NCI-H2196 (cell line): ENCODE results near the gene ZFPM1.
"Not testable (repeated sequence)": the region's sequence is repeated elsewhere in the genome, so short reads cannot be mapped to it uniquely, and the experiment has no call there.

Experiments
- DNase-seq: peaks from one replicate; lab custom pipeline; 2025; ENCODE audit not compliant: unreplicated experiment; lab: John Stamatoyannopoulos, UW

The ZFPM1 gene

DNA sequence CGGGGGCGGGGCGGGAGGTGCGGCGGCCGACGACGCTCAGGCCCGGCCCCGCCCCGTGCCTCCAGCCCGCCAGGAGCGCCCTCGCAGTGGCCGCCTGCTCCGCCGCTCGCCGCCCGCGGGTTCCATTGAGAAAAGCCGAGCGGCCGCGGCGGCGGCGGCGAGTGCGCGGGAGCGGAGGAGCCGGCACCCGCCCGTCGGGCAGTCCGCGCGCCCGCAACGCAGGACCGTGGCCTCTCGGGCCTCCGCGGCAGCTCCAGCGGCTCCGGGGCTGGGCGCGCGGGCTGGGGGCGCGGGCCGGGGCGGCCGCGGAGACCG lies at the start of gene ZFPM1:
TSS of gene ZFPM1 (plus strand) at position 64 of the 315 bp plus-strand sequence. CDS start 359 bp downstream, outside the sequence.
- no peak for DNase-seq

DNA sequence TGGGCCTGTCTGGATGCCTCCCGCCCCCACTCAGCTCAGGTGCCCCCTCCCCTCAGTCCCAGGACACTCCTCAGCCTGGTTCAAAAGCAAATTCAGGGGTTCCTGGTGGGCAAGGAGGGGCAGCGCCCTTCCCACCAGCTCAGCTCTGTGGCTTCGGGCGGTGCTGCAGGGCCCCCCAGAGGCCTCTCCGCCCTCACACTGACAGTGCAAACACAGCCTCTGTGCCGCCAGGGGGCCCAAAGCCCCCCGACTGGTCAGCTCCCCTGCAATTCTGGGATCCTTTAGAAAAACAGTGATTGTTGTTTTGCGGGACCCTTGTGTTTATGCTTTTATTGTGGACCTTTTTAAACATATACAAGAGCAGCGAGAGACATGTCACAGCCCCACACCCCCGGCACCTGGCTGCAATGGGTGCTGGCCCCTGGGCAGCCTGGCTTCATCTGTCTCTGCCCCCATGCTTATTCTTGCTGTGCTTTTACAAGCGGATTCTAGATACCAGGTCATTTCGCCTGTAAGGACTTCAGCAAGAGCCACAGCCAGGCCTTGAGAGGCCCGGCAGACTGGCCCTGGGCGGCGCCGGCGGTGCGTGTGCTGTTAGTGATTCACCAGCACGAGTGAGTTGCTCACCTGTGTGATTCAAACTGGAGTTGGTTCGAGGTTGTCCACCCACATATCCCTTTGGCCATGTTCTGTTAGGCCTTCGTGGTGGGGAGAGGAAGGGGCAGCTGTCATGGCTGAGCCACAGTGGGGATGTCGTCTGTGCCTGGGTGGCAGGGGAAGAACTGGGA lies 49.1 kb upstream of the ZFPM1 start:
- DNase-seq, result no peak

DNA sequence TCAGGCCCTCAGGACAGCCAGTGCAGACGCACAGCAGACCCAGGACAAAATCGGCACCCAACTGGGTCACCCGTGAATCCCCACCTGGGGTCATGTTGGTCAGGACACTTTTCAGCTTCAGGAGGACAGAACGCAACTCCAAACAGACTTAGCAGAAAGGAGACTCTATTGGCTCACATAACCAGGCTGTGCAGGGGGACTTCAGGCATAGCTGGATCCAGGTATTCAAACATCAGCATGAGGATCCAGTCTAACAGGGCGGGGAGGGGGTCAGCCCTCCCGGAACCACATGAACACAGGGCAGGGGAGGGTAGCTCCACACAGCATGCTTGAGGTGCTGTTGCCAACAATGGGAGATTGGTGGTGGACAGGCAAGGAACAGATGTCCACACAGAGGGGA lies 48.3 kb upstream of the ZFPM1 start:
- DNase-seq, result no peak

DNA sequence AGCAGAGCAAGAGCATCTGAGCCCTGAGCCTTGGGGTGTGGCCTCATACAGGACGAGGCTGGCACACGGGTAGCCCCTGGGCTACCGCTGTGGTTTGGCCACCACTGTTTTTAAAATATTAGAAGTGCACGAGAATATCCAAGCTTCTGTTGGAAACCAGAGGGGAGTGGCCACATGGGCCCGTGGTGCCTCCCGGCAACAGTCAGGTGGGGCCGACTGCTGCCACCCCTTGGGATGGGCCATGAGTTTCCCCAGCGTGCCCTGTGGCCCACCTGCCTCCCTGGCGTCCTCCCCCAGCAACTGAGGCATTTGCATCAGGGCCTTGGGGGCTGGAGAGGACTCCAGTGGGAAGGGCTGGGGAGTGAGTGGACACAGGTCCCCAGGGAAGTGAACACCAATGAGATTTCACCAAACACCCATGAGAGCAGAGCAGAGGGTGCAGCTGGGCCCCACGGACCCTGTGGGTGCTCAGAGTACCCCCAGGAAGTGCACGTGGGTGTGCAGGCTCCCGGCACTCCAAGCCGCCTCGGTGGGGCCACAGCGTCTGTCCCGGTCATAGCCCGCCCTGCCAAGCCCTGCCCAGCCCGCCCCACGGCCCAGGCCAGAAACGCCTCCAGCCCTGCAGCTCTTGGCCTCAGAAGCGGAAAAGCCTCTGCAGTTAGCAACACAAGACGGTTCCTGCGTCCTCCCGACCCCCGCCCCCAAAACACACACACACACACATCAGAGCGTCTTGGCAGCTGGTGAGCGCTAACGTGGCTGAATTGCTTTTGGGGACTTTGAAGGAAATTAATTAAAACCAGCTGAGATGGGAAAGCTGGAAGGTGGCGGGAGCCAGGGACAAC lies 47.6 kb upstream of the ZFPM1 start:
- DNase-seq, result no peak

DNA sequence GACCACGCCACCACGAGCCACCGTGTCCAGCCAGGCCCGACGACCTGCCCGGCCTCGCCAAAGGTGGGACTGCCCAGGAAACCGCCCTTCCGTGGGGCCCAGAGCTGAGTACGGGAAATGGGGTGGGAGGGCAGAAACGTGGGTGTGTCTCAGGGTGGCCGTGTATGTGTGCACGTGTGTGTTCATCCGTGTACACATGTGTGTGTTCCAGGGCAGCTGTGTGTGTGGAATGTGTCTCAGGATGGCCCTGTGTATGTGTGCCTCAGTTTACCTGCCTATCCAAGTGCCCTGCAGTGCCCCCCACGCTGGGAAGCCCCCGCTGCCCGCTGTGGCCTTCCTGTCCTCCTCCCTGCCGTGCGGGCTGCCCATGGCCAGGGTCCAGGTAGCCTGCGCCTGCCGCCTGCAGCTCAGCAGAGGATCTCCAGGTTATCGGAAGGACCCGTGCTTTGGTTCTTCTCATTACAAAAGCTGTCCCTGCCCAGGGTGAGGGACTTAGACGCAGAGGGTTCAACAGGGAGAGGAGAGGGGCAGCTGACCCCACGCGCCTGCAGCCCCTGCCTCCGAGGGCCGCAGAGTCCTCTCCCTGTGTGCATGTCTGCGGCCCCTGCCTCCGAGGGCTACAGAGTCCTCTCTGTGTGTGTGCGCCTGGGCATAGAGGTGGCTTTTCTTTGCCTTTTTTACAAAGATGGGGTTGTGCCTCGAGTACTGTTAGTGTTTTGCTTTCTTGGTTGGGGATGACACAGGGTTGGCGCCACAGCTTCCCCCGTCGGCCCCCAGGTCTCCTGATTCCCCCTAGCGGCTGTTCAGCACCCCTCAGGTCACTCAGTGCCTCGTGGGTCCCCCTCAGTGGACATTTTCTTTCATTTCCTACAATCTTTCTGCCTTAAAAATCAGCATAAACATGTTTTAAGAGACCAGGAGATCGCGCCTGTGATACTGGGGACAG lies 46.7 kb upstream of the ZFPM1 start:
- DNase-seq, result no peak

DNA sequence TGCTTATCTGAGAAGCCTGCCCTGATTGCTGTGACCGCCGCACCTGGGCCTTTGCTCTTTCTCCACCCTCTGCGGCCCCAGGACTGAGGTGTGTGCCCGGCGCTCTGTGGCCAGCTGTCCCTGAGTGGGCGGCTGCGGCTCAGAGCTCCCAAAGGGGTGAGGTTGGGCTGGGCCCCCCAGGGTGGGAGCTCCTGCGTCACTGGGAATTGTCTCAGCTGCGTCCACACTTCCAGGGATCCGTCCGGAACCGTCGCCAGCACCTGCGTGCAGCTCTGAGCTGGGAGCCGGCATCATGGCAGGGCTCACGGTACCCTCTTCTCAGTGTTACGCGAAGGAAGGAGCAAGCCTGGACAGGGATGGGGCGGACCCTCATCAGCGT lies 46.0 kb upstream of the ZFPM1 start:
- DNase-seq, result no peak

DNA sequence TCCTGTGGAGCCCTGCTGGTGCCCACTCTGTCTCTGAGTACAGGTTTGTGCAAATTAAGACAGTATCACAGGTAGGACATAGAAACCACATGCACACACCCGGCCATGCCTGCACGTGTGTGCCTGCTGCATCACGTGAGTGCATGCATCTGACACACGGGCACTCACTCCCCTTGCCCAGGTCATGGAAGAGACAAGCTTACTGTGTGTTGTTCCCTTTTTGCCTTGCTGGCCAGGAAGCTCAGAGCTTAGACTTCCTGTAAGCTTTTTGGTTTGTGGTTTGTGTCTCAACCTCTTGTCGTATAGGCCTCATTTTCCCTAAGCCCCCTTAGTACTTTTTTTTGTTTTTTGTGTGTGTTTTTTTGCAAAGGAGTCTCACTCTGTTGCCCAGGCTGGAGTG lies 45.3 kb upstream of the ZFPM1 start:
- DNase-seq, result no peak

DNA sequence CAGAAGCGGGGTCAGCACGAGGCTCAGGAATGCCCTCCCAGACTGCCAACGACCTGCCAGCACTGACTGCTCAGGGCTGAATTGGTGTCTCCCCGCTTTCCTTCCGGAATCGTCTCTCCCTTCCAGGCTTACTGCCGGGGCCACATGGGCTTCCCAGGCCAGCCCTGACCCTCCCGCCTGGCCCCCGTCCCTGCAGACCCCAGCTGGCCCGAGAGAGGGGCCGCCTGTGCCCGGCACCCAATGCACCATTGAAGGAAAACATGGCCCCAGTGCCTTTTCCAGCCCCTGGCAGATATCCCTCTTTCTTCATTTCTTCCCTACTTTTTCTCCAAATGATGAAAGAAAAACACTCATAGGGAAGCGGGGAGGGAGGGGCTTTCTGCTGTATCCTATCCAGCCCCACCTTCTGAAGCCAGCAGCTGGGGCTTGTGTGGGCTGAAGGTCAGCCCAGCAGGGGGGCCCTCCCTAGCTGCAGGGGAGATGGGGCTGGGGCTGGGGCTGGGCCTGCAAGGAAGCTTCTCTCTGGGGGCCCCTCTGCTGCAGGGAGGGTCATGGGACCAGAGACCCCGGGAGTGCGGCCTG lies 44.4 kb upstream of the ZFPM1 start:
- DNase-seq, result no peak

DNA sequence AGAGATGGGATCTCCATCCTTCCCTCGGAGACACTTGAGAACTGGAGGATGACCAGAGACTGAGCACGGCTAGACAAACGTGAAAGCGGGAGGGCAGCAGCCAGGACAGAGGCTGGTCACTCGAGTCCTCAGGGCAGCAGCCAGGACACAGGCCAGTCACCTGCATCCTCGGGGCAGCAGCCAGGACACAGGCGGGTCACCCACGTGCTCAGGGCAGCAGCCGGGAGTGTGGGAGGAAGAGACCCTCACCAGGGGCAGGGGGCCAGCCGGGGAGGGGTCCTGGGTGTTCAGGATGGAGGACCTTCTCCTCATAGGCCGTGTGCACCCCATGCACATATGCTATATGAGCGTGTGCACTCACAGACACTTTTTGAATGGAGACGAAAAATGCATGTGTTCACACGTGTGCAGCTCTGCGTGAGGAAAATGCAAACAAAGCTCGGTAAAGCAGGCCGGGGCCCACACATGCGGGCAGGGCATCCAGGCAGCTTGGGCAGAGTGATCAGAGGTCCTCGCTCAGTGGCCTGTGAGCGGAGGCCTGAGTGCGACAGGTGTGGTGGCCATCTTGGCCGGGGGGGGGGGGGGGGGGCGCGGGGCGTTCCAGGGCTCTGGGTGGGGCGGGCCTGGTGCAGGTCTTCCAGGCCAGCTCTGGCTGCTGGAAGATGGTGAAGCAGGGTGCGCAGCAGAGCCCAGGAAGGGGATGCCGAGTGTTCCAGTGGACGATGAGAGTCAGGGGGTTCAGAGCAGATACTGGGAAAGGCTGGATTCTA lies 43.6 kb upstream of the ZFPM1 start:
- DNase-seq, result no peak

DNA sequence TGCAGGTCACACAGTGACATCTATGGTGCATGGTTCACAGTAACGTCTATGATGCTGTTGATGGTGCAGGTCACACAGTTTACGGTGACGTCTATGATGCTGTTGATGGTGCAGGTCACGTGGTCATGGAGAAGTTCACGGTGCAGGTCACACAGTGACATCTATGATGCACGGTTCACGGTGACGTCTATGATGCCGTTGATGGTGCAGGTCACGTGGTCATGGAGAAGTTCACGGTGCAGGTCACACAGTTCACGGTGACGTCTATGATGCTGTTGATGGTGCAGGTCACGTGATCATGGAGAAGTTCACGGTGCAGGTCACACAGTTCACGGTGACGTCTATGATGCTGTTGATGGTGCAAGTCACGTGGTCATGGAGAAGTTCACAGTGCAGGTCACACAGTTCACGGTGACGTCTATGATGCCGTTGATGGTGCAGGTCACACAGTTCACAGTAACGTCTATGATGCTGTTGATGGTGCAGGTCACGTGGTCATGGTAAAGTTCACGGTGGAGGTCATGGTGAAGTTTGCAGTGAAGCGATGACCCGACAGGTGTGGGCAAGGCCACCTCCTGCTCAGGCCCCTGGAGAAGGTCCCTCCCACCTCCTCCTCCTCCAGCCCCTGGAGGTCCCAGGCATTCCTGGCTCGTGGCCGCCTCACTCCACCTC lies 42.6 kb upstream of the ZFPM1 start:
- DNase-seq, result not testable (repeated sequence)

DNA sequence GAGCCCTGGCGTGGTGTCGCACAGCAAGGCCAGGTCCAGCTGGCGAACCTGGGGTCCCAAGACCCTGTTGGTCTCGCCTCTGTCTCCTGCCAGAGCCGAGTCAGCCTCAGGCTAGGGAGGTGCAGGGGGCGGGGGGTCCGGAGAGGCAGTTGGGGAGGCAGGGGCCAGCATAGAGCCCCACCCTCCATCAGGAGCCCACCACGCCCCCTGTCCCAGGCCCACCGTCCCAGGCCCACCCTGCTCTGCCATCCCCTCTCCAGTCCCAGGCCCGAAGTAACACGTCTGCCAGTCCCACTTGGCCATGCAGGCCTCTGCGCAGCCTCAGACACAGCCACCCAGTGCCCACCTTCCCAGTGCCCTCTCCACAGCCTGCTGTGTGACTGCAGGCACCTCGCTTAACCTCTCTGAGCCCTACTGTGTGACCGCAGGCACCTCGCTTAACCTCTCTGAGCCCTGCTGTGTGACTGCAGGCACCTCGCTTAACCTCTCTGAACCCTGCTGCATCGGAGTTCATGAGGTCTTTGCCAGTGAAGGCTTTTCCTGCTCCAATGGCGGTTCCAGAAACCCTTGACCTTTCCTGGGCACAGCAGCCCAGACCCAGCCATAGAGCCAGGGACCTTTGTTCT lies 41.0 kb upstream of the ZFPM1 start:
- DNase-seq, result no peak

DNA sequence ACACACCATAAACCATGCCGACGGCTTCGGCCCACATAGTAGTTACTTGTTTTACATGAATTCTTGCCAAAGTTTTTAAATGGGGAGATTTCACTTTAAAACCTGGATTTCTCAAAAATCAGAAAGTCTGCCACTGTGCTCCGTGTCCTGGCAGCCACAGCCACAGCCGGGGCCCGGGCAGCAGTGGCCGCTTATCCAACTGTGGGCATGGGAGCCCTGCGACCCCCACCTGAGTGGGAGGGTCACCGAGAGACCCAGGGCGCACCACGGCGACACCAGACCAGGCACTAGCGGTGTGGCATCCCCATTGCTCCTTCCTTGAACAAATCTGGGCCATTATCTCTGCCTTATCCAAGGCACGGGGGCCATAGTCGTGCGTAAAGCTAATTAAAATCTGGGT lies 40.3 kb upstream of the ZFPM1 start:
- no peak for DNase-seq

DNA sequence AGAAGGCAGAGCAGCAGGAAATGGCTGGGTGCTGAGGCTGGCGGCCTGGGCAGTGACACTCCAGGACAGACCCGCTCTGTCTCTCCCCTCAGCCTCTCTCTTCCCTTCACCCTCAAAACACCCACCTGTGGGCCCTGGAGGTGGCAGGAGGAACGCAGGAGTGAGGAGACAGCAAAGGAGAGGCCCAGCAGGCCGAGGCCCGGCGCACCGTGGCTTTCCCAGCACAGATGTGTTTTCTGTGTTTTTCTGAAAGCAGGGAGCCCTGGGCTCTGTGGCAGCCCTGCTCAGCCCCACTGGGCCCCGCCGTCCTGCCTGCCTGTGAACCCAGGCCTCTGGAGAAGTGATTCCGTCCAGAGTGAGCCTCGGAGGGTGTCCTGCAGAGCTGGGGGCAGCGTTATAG lies 39.8 kb upstream of the ZFPM1 start:
- DNase-seq, result no peak

DNA sequence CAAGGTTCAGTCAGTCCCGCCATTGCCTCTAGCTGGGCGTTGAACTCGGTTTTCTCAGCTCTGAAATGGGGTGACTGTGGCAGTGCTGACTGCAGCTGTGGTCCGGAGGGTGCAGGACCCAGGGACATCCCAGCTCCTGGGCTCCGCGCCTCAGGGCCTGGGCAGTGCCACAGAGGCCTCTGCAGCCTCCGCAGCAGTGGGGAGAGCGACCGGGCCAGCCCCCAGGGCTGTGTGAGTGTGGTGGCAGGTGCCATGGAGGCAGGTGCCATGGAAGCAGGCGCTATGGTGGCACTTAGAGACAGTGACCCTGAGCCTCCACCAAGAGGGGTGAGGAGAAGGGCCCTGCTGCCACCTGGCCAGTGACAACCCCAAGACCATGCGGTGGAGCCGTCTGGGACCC lies 39.4 kb upstream of the ZFPM1 start:
- no peak for DNase-seq

DNA sequence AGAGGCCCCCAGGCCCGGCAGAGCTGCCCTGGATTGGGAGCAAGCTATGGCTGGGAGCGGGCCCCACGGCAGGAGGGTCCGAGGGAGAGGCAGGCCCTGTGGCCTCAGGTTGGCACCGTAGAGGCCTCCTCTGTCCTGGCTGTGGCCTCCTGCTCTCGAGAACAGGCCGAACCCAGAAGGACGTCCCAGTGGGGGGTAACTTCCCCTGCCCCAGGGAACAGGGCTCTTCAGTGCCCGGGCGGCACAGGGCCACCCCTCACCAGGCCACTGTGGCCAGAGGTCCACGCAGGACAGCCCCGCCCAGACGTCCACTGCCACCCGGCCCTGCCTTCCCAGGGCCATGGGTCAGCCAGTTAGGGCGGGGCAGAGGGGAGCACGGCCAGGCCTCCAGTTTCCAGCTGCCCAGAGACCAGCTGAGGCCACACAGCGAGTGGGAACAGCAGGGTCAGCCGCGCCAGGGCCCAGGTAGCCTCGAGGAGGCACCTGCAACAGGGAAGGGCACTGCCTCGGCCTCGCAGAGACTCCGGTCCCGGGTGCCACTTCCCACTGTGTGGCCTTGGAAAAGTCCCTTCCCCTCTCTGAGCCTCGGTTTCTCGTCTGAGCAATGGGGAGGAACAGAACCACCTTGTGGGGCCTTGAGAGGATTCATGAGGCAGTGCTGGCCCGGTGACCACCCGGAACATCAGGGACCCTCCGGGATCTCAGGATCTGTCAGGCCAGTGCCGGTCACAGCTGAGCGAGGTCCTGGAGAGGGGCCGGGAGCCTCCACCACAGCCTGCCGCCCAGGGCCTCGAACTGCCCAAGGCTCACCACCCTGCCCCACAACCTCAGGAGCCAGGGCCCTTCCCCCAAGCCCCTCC lies 38.3 kb upstream of the ZFPM1 start:
- no peak for DNase-seq

DNA sequence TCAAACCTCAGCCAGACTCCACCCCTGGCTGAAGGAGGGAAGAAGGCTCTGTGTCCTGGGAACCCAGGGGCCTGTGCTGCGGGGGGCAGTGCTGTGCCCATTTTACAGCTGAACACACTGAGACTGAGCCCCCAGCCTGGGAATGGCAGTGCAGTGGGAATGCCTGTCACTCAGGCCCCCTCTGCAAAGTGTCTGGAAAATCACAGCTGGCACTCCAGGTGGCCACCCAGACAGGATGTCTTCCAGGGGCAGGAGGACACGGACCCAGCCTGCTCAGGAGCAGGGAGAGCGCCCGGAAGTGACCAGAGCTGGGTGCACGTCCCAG lies 37.7 kb upstream of the ZFPM1 start:
- DNase-seq, result no peak

DNA sequence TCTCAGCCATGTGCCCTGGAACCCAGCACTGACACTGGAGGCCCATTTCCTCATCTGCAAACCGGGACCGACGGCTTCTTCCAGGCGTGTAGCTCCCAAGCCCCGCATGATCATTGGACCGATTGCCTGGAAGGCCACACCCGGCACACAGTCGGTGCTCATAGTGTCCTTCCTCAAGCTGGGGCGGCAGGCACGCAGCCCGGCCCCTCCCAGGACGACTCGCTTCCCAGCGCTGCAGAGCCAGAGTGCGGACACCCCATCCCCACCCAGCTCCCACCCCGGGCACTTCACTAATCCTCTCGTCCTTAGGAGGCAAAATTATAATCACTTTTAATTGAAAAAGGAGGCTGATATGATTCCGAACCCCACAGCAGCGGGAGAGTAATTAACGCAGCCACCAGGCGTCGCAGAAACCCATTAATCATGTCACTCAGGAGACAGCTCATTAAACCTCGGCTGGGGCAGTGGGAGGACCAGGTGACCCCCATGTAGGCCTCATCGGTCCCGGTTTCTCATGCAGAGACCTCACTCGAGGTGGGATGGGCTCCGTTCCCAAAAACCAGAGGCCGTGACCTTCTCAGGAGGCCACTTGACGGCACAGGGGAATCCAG lies 37.3 kb upstream of the ZFPM1 start:
- no peak for DNase-seq

DNA sequence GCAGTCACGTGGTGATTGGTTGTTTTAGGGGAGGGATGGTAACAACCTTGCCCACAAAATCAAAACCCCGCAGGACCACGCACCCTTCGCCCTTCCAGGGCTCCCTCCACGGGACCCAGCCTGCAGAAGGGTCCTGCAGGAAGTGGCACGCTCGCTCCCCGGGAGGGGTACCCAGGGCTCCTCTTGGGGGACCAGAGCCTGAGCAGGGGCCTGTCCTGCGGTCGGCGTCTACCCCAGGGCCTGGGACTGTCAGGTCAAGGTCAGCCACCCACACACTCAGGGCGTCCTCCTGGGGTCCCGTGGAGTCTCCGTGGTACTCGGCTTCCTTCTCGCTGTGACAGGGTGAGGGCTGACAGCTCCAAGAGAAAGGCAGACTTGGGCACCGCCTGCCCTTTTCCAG lies 36.4 kb upstream of the ZFPM1 start:
- DNase-seq, result no peak
